Urothelium cell line (cell line): ENCODE data around the gene NOTO.

Source experiments
- DNase-seq: peaks from one replicate; pipeline ENCODE4 v3.0.0; 2011; ENCODE audit warnings: low spot score, mixed read lengths
- FAIRE-seq: peaks from 2 replicates; lab custom pipeline; 2011; peaks lifted over from hg19 to GRCh38; lab: Jason Lieb, UNC

NOTO gene

DNA sequence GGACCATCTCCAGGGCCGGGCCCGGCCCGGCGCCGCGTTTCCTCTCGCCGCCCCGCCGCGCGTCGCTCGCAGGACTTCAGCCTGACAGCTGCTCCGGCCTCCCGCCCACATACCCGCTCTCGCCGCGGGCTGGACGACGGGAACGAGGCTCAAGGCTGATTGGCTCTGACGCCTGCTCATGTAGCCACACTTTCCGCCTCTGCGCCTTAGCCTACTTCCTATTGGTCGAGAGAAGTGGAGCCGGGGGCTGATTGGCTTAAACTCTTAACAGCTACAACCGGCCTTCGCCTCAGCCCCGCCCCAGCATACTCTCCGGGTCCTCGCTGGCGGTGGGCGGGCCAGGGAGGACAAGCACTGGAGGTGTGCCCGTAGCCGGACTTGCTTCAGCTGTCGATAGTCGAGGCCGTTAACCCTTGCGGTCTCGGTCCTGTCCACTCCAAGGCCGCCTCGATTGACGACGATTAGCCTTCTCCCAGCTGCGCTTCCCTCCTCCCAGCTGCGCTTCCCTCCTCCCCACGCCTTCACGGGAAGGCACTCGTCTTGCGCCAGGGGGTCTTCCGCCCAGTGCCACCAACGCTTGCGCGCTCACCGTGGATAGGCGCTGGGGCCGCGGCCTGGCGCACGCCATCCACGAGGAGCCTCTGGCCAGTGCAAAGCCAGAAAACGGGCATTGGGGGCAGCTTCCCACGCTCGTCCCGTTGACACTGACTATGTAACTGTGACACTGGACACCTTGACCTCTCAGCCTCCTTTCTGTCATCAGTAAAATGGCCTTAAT, 31.0 kb downstream of the NOTO start, which contains the start of gene PRADC1:
PRADC1 (minus strand) TSS at position 86 of the 778 bp plus-strand sequence; CDS start at position 7, 79 bp downstream.
- DNase-seq (peak; percentile 99), FAIRE-seq (peak; percentile 93)

DNA sequence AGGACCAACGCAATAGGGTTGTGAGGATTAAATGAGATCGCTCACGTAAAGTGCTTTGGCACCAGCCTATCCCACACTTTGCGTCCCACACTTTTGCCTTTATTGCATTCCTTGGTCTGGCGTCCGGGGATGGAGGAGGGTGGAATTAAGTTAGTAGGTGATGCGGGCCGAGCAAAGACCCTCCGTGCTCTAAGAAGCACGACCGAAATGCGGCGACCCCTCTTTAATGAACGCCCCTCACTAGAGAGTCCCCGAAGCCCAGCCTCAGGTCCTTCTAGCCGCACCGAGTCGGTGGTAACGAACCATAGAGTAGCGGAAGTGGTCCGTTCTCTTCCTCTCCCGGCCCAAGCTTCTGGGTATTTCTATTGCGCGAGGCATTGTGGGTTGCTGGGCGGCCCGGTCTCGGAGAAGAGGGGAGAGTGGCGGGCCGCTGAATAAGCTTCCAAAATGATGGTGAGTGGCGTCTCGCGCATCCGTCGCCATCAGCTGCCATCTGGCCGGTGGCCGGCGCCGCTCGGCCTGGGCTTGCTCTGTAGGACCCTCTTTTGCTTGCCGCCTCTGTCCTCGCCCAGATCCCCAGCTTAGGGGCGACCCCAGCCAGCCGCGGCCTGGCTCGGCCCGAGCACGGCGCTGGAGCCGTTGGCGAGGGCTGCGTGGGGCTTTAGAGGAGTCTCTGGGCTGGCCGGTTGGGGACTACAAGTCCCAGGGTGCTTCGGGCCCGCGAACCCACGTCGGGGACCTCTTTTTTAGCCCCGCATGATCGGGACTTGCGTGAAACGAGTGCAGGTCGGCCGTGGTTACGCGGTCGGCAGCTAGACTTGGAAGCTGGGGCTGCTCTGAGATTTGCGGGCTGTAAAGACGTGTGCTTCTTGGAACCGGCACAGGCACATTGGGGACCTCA, 31.8 kb downstream of the NOTO start, which contains the start of gene CCT7:
CCT7 (plus strand) TSS at position 377 of the 901 bp plus-strand sequence; CDS start at position 448, 71 bp downstream.
- DNase-seq (peak; percentile 94), FAIRE-seq (no peak)

DNA sequence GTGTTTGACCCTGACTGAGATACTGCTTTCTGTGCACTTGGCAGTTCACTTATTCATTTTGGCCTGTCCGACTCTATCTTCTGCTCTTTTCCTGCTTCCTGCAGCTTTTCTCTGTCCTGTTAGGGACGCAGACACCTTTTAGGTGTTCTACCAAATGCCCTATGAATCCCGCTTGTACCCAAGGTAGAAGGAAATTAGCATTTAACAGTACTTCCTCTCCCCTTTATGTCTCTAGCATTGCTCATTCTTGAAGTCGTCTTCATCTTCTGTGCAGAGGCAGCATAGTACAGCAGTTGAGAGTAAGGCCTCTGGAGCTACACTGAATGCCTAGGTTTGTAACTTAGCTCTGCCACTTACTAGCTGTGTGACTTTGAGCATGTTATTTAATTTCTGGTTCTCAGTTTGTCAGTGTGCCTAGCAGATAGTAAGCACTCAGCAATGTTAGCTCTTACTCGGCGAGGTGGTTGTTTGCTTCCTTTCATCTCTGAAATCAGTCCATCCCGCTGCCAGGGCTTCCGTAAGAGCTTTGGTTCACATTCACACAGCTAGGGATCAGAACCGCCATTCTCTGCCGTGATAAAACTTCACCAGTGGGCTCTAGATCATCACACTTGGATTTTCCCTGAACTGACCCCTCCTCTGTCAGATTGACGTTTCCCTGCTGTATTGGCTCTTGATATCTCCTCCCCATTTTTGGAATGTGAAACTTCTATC, 33.1 kb downstream of the NOTO start:
- FAIRE-seq (no peak), DNase-seq (no peak)

DNA sequence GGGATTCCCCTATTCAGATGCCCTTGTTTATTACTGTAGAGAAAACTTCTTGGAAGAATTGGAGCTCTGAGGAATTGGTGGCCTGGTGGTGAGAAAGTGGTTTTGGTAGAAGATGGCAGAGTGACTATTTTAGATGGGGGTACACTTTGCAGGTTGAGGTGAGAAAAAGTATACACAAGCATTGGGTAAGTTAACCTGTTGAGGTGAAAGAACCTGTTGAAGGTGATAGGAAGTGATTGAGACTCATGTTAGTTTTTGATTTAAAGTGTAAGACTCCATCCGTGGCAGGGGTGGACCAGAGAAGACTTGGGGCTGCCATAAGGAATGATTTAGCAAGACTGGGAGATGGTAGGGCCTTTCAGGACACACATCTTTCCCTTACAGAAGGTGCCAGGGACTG, 34.8 kb downstream of the NOTO start:
- FAIRE-seq: no peak
- DNase-seq: no peak

DNA sequence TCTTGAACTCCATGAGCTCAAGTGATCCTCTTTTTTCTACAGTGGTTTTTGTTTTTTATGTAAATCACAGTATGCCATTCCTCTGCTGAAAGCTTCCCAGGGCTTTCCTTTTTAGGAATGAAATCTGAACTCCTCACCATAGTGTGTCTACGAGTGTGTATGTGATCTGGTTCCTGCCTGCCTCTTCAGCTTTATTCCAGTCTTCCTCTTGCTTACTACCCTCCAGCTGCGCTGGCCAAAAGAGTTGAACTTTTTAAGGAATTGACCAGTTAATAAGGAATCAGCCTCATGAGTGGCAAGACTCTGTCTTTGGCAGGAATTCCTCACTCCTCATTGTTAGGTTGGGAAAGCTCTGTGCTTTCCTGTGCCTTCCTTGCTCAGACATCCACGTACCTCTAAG, 35.8 kb downstream of the NOTO start:
- DNase-seq (no peak), FAIRE-seq (no peak)

DNA sequence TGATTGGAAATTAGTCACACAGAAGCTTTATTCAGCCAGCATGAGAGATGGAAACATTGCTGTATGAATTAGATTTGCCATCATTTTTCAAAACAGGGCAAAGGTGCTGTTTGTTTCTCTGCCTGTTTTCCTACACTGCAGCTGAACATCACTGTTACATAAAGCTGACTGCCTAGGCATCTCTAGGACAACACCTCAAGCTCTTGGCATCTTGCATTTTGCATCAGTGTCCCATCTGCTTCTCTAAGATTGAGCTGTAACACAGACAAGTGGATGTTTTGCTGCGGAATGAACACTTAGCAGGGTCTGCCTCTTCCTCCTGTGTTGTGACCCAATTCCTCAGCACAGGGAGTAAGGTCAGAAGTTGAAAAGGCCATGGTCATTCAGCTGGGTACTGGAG, 36.6 kb downstream of the NOTO start:
- DNase-seq: no peak
- no peak for FAIRE-seq

DNA sequence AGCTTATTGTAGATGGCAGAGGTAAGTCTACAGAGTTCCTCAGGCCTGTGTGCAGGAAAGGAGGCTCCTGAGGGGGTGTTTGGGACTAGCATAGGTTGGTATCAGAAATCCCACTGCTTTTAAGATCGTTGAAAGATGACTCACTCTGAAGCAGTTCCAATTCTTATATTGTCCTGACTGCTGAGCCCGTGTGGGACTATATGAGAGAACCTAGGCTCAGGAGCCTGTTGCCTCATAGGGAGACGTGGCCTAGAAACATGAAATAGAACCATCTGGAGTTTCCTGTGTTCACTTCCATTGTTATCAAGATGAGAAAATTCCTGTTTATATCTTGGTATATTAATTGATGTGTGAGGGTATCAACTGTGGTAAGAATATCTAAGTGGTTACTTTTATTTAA, 37.4 kb downstream of the NOTO start:
- DNase-seq: no peak
- no peak for FAIRE-seq

DNA sequence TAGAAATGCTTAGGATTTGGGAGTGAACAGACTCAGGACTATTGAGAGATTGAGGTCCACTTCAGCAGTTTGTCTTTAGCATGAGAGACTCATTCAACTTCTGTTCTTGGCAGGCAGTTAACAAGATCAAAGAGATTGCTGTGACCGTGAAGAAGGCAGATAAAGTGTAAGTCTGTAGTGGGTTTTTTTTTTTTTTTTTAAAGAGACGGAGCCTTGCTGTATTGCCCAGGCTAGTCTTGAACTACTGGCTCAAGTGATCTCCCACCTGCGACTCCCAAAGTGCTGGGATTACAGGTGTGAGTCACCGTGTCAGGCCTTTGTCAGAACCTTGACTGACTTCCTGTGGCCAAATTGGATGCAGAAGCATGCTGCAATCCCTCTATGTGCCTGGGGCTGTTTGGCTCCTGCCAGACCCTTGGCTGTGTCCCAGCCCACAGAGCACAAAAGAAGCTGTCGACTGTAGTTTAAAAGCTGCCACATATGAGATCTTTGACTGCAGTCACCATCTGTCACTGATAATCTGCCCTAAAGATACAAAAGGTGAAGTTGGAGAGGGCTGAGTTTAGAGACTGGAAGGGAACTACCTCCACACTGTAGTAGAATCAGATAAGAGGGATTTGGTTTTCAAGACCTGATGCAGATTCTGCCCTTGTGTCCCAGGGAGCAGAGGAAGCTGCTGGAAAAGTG, 41.7 kb downstream of the NOTO start:
- peak; percentile 40 for FAIRE-seq
- no peak for DNase-seq

DNA sequence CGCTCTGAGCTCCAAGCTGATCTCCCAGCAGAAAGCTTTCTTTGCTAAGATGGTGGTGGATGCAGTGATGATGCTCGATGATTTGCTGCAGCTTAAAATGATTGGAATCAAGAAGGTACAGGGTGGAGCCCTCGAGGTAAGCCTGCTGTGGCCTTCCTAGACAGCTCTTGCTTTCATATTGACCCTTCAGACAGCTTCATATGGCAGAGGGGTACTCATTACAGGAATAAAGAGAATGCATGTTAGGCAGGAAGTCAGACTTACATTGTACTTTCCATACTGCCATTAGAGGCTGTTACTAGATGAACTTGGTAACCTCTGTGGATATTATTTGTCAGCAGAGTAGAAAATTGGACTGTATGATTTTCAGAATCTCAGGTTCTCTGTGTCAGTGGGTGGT, 42.2 kb downstream of the NOTO start:
- DNase-seq (no peak), FAIRE-seq (no peak)

DNA sequence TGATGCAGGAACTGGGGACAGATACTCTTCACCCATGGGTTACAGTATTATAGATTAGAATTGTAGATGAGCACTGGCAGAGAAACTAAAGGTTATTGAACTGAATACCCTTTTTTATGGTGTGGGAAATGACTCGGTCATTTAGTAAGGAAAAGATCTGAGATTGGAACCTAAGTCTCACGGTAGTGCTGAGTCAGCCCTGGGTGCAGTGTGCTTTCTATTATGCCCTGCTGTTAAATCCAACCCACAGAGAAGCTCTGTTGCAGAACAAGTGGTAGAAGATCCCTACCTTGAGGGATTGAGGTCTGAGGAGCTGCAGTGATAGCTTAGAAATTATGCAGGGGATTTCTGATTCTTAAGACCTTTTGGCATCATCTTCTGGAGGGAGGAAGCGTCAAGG, 44.5 kb downstream of the NOTO start:
- FAIRE-seq (no peak), DNase-seq (no peak)

DNA sequence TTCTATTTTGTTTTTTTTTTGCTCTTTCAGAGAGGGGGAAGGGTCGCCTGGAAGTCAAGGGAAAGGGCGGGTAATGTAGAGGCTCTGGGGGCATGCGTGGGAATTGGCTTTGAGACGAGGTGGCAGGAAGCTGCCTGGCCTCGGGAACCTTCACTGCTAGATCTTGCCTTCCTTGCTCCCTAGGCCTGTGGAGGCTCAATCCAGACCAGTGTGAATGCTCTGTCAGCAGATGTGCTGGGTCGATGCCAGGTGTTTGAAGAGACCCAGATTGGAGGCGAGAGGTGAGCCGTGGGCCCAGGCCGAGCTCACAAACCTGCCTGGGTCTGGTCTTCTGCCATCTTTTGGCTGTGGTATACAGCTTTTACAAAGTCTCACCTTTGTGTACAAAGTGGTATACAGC, 47.3 kb downstream of the NOTO start:
- DNase-seq (no peak), FAIRE-seq (no peak)

DNA sequence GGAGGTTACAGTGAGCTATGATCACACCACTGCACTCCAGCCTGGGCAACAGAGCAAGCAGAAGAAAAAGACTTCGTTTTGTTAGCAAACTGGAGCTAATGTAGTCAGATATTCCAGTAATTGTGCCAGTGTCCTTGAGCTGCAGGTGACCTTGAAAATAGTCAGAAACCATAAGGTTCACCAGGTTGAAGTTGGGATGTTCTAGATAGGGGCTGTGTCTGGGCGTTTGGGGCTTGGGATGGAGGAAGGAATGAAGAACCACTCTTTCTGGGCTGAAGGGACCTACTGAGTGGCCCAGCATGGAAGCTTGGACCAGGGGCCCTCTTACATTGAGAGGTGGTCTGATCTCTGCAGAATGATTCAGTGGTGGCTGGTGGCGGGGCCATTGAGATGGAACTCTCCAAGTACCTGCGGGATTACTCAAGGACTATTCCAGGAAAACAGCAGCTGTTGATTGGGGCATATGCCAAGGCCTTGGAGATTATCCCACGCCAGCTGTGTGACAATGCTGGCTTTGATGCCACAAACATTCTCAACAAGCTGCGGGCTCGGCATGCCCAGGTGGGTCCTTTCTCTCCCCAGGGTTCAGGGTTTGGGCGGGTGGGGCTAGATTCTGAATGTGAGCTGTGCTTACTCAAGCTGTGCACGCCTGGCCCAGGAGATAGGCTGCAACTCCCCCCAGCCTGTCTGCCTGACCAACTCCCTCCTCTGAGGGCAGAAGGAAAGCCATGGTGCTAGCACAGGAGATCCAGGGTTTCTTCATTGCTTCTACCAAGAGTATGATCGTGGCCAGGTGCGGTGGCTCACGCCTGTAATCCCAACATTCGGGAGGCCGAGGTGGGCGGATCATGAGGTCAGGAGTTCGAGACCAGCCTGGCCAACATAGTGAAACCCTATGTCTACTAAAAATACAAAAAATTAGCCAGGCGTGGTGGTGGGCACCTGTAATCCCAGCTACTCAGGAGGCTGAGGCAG, 48.8 kb downstream of the NOTO start:
- FAIRE-seq (no peak), DNase-seq (no peak)

DNA sequence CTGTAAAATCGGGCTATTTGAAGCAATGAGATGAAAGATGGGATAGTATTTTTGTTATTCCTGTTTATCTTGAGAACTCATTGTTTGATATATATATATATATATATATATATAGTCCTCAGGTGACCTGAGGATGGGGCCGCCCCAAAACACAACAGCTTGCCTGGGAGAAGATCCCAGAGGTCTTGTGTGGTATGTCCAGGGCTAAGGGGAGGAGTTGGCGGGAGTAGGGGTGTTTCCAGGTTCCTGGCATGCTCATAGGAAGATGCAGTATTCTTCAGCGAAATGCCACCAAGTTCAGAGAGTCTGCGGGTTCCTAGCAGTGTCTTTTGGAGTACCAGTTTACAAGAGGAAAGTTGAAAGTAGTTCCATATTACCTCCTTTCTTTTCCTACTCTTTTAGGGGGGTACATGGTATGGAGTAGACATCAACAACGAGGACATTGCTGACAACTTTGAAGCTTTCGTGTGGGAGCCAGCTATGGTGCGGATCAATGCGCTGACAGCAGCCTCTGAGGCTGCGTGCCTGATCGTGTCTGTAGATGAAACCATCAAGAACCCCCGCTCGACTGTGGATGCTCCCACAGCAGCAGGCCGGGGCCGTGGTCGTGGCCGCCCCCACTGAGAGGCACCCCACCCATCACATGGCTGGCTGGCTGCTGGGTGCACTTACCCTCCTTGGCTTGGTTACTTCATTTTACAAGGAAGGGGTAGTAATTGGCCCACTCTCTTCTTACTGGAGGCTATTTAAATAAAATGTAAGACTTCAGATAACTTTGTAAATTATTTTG, 50.1 kb downstream of the NOTO start:
- no peak for FAIRE-seq
- DNase-seq: no peak

DNA sequence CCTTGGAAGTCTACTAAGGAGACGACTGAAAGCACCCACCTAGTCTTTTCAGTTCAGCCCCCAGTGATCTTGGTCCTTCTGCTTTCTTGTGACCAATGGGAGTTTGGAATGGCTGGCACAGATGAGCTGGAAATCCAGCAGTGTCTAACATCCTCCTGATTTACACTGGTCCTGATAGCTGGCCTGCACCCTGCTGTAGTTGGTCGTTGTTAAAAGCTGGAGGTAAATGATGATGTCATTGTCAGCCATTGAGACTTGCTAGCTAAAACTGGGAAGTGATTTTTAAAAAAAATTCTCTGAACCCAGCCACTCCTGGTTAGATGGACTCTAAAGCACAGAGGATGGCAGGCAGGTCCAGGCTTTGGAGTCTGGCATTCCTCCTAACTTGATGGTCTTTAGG, 51.0 kb downstream of the NOTO start:
- FAIRE-seq (no peak), DNase-seq (no peak)

DNA sequence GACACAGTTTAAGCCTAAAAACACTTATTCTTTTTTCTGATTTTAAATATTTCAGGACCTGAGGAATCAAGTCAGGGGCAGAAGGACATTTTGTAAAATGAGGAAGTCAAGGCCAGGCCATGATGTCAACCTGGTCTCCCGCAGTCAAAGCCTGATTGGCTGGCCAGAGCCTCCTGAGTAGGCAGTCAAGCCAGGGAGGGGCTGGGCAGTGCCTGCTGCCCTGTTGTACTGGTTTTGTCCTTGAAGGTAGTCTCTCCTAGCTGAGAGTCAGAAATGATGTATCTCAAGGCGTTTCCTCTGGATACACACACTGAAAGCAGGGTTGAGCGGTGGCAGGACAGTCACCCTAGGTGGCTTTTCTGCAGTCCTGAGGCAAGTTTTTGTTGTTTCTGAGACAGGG, 51.5 kb downstream of the NOTO start:
- FAIRE-seq (no peak), DNase-seq (no peak)

DNA sequence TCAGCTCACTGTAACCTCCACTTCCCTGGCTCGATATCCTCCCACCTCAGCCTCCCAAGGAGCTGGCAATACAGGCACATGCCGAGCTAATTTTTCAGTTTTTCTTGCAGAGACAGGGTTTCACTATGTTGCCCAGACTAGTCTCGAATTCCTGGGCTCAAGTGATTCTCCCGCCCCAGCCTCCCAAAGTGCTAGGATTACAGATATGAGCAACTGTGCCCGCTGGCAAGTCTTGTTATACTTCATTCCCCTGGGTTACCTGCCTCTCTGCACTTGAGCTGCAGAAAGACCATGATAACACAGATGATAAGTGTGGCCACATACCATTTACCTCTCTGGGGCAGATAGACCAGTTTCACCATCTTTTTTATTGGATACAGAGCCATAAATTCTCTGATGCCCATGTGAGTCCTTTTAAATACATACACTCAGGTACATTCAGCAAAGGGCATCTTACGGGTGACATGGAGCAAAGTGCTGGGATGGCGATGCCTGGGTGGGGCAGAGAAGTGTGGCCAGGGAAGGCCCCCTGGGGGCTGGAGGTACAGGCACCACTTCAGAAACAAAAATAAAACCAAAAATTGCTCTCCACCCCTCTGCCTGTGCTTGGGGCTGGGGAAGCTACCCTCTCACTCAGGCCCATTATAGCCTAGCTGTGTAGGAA, 52.1 kb downstream of the NOTO start:
- DNase-seq (no peak), FAIRE-seq (peak; percentile 40)

DNA sequence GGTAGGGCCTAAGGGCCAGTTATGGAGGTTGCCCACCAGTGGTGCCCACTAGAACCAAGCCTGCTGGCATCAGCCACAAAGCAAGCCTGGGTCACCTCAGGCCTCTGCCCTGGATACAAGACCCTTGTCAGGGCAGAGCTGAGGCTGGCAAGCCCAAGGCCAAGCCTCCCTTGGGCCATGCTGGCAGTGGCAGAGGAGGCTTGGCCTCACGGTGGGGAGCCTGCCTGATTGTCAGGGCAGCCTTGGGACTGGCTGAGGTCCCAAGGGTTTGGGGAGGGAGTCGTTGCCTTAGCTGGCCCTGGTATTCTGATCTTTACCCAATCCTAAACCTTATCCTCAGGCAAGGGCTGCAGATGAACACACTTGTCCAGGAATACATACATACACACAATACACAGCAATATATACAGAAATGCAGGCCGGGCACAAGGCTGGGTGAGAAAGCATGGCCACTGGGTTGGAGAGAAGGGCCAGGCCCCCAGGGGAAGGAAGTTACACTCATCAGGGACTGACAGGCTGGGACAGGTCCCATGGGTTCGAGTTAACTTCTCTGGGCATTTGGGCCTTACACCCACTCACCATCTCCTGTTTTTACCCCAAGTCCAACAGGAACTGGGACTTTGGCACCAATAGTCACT, 52.8 kb downstream of the NOTO start:
- FAIRE-seq: no peak

More for the DNA sequence above, 52.8 kb downstream of the NOTO start:
- no peak for DNase-seq
